Ectodermal cell (in vitro differentiated cells): ENCODE results near the gene KNDC1.

Experiments used
- H3K27ac ChIP-seq: 2 replicates; pipeline ENCODE4 v1.7.0; 2013; ENCODE audit warnings: mild to moderate bottlenecking, low read depth, low read length; ENCODE audit not compliant: insufficient read depth, poor library complexity, severe bottlenecking
- H3K27me3 ChIP-seq: 2 replicates; pipeline ENCODE4 v1.7.0; 2013; ENCODE audit warnings: mild to moderate bottlenecking, low read length; ENCODE audit not compliant: insufficient read depth, control insufficient read depth, poor library complexity, severe bottlenecking
- H3K36me3 ChIP-seq: one replicate; pipeline ENCODE4 v1.7.0; 2013; ENCODE audit warnings: low read length; ENCODE audit not compliant: control insufficient read depth, insufficient read depth
- H3K4me1 ChIP-seq: one replicate; pipeline ENCODE4 v1.7.0; 2013; ENCODE audit warnings: low read length; ENCODE audit not compliant: control insufficient read depth, insufficient read depth
- H3K4me3 ChIP-seq: 2 replicates; pipeline ENCODE4 v1.7.0; 2013; ENCODE audit warnings: low read depth, low read length, control low read depth; ENCODE audit not compliant: insufficient read depth
- H3K9me3 ChIP-seq: 2 replicates; pipeline ENCODE4 v1.7.0; 2013; ENCODE audit warnings: mild to moderate bottlenecking, low read length, moderate library complexity; ENCODE audit not compliant: control insufficient read depth
- WGBS, 2 experiments: methylation state at CpG; one replicate each; pipeline ENCODE4 v1.1.7; 2013; ENCODE audit warnings: missing lambda C conversion rate in 2 of 2; 5-methylcytosine and 5-hydroxymethylcytosine counted together

KNDC1 gene

DNA sequence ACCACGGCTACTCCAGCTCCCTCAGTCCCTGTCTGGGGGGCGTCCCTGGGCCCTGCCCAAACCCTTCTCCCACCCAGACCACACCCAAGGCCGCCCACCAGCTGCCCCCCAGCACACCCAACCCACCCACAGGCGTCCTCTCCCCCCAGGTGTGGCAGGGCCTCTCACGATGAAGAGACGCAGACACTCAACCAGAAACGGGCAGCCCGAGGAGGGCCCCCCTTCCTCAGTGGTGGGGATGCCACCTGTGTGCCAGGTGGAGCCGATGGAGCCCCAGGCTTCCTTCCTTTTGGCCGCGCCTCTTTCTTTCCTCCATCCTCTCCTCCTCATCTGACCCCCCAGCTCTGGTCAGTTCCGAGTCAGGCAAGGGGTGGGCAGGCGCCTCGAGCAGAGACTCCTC is 43.6 kb upstream of the KNDC1 start:
- no peak overlapping the region for H3K27ac ChIP-seq
- no peaks in the 10 kb centered on the region for H3K36me3 ChIP-seq
- WGBS, 2 experiments, result 88% methylated on average over 14 of the region's 14 CpGs
- no peaks in the 10 kb centered on the region for H3K27me3 ChIP-seq
- no peaks in the 10 kb centered on the region for H3K4me1 ChIP-seq
- no peak overlapping the region for H3K4me3 ChIP-seq
- no peaks in the 10 kb centered on the region for H3K9me3 ChIP-seq

DNA sequence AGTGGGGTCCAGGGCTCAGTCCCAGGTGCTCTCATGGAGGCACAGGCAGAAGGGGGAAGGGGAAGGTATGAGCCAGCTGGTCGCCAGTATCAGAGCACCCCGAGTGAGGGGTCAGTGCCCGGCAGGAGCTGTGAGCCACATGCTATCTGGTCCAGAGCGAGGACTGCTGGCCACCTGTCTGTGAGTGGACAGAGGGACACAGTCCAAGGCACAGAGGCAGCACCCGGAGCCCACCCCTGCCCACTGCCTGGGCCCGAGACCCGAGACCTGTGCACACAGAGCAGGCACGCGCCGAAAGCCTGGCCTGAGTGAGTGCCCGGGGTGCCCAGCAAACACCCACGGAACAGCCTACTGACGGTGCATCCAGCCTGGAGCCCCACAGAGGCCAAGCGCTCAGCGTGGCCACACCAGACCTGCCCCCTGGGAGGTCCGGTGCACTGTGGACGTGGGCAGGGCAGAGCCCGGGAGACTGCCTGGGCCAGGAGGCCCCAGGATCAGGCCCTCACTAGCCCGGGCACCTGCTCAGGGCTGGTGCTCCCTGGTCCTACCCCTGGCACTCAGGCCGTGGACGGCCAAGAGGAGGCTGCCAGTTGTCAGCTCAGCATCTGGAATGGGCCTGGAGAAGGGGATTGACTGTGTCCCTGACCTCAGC is 42.9 kb upstream of the KNDC1 start:
- Histone ChIP-seq H3K4me1 (no peaks in the 10 kb centered on the region), H3K27me3 (no peaks in the 10 kb centered on the region), H3K4me3 (no peak overlapping the region), H3K36me3 (no peaks in the 10 kb centered on the region), H3K27ac (no peak overlapping the region), H3K9me3 (no peaks in the 10 kb centered on the region)
- 93% methylated on average over 21 of the region's 21 CpGs for WGBS, 2 experiments

DNA sequence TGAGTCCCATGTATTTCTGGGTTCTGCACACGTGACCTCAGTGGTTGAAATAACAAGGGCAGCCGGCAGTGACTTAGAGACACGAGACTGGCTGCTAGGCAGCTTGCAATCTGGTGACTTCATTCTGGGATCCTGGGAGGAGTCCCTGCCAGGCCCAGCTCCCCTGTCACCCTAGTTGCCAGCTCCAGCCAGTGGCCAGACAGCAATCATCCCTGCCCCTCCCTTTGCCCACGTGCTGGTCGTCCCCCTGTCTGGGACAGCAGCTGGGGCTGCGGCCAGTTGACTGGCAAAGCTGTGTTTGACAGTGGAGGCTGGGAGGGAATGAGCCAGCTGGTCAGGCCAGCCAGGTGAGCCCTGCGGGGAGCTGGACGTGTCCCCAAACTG is 42.3 kb upstream of the KNDC1 start:
- Histone ChIP-seq H3K36me3 (no peaks in the 10 kb centered on the region), H3K9me3 (no peaks in the 10 kb centered on the region), H3K27ac (no peak overlapping the region)

DNA sequence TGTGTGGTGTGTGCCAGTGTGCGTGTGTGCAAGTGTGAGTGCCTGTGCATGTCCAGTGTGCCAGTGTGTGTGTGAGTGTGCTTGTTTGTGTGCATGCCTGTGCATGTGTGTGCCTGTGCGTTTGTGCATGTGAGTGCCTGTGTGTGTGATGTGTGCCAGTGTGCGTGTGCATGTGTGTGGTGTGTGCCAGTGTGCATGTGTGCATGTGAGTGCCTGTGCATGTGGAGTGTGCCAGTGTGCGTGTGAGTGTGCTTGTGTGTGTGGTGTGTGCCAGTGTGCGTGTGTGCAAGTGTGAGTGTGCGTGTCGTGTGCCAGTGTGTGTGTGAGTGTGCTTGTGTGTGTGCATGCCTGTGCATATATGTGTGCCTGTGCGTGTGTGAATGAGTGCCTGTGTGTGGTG is 38.5 kb upstream of the KNDC1 start:
- H3K27me3 ChIP-seq, result peaks cover 8% of the 10 kb centered on the region
- H3K27ac ChIP-seq, result no peak overlapping the region
- 93 to 94% methylated on average over 8 of the region's 8 CpGs for WGBS, 2 experiments
- no peak overlapping the region for H3K4me3 ChIP-seq
- H3K9me3 ChIP-seq, result no peaks in the 10 kb centered on the region
- H3K4me1 ChIP-seq, result no peaks in the 10 kb centered on the region
- no peaks in the 10 kb centered on the region for H3K36me3 ChIP-seq

More for the DNA sequence above, 42.3 kb upstream of the KNDC1 start:
- WGBS, 2 experiments, result 84 to 87% methylated on average over 8 of the region's 8 CpGs
- H3K4me3 ChIP-seq, result no peak overlapping the region
- no peaks in the 10 kb centered on the region for H3K4me1 ChIP-seq
- no peaks in the 10 kb centered on the region for H3K27me3 ChIP-seq

DNA sequence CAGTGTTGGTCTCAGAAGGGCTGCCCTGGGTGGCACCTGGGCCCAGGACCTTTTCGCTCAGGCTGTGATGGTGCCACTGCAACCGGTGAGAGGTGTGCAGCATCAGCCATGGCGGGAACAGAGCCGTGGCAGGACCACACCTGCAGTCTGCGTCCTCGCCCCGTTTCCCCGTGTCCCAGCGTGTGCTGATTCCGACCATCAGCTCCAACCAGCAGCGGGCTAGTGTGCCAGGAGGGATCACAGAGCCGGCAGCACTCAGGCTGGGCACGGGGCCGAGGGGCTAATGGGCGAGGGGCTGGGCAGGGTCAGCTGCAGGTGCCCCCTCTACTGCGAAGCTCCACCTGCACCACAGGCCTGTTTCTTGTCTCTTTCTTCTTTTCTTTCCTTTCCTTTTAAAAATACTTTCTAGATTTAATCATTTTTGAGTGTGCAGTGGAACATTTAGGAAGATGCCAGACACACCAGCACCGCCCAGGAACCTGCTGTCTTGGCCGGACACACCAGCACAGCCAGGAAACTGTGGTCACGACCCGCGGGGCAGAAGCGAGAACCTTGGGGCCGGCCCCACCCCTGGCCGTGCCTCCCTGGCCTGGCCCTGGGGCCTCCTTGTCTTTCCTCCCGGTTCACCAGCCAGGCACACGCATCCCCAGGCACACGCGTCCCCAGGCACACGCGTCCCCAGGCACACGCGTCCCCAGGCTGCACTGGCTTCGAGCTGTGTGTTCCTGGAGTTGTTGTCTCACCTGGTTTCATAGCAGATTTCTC is 37.7 kb upstream of the KNDC1 start:
- H3K4me3 ChIP-seq, result no peak overlapping the region
- WGBS, 2 experiments, result 92% methylated on average over 33 of the region's 33 CpGs

DNA sequence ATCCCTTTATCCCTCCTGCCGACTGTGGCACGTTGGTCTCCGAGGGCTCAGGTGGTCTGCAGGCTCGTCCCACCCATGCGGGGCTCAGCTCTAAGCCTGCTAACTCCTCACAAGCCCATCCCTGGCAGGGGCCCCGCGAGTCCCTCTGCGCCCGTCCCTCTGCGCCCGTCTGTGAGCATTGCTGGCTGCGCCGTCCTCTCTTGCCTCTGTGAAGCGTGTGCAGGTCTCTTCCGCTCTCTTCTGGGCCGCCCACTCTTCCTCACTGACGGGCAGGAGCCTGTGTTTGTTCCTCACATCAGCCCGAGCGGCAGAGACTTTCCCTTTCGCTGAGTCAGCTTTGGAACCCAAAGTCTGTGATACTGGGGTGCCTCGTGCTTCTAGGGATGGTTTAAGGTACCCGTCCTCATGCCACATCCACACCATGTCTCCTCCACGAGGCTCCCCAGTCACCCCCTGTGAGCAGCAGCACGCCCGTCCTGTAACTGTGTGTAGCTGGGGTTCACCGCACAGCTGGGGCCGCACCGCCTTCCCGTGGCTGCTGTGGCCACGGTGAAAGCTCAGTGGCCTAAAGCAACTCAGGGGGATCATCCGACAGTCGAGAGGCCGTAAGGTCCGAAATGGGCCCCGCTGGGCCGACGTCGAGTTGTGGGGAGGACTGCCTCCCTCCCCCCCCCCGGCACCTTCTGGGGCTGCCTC is 36.8 kb upstream of the KNDC1 start:
- H3K9me3 ChIP-seq, result no peaks in the 10 kb centered on the region
- no peak overlapping the region for H3K4me3 ChIP-seq
- H3K27ac ChIP-seq, result no peak overlapping the region
- no peaks in the 10 kb centered on the region for H3K36me3 ChIP-seq
- 92 to 93% methylated on average over 38 to 39 of the region's 39 CpGs for WGBS, 2 experiments
- H3K4me1 ChIP-seq, result no peaks in the 10 kb centered on the region
- H3K27me3 ChIP-seq, result peaks cover 8% of the 10 kb centered on the region

More for the DNA sequence above, 37.7 kb upstream of the KNDC1 start:
- H3K36me3 ChIP-seq, result no peaks in the 10 kb centered on the region
- H3K4me1 ChIP-seq, result no peaks in the 10 kb centered on the region
- no peaks in the 10 kb centered on the region for H3K9me3 ChIP-seq
- peaks cover 8% of the 10 kb centered on the region for H3K27me3 ChIP-seq
- H3K27ac ChIP-seq, result no peak overlapping the region

DNA sequence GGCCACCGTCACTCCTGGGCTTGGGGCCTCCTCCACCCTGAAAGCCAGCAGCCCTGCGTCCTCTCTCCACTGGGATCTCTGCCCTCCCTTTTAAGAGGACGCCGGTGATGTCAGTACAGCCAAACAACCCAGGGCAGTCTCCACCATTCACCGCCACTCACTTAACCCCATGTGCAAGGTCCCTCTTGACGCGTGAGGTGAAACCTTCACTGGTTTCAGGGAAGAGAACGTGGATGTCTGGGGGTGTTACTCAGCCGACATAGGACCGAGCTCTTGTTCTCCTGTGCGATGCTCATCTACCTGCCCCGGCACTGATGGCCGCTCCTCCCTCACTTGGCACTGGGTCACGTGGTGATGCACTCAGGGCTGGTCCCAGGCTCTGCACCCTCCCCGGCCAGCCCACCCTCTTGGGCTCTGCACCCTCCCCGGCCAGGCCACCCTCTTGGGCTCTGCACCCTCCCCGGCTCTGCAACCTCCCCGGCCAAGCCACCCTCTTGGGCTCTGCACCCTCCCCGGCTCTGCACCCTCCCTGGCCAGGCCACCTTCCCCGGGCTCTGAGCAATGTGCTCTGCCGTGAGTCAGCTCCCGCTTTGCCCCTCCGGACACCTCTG is 36.2 kb upstream of the KNDC1 start:
- H3K27me3 ChIP-seq, result peaks cover 8% of the 10 kb centered on the region
- no peaks in the 10 kb centered on the region for H3K36me3 ChIP-seq
- no peak overlapping the region for H3K4me3 ChIP-seq
- no peaks in the 10 kb centered on the region for H3K4me1 ChIP-seq
- no peaks in the 10 kb centered on the region for H3K9me3 ChIP-seq
- no peak overlapping the region for H3K27ac ChIP-seq
- WGBS, 2 experiments, result 92% methylated on average over 23 of the region's 23 CpGs

DNA sequence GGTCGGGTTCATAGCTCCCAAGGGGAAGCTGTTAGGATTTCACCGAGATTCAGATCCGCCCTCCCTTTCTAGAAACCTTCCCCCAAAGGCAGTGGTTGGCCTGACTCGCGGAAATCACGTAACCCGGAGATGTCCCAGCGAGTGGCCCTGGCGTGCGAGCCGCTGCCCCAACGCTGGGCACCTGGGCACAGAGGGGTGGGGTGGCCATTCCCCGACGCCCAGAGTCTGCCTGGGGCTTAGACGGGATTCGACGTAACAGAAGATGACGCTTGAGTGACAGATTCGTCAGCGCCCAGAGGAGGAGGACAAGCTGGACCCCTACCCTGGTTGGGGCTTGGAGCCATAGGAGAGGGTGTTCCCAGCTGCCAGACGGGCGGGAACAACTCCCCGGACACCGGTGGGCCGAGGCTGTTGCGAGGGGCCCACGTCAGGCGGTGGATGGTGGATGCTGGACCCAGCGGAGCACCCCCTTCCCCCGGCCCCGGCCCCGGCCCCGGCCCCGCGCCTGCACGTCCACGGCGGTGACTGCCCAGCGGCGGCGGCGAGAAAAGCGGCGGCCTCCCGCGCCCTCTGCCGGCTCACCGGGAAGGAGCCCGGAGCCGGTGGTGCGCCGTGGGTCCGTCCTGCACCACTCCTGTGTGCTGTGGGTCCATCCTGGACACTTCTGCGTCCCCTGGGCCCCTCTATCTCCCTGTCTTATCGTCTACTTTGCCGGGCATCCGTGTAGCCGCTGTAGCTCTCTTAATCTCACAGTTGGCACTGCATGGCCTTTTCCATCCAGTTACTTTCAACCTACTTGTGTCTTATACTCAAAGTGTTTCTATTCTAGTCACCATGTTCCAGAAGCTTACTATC is 35.4 kb upstream of the KNDC1 start:
- no peak overlapping the region for H3K27ac ChIP-seq
- H3K27me3 ChIP-seq, result peaks cover 8% of the 10 kb centered on the region
- no peak overlapping the region for H3K4me3 ChIP-seq
- H3K9me3 ChIP-seq, result no peaks in the 10 kb centered on the region
- H3K36me3 ChIP-seq, result no peaks in the 10 kb centered on the region
- no peaks in the 10 kb centered on the region for H3K4me1 ChIP-seq
- 32 to 34% methylated on average over 58 of the region's 58 CpGs for WGBS, 2 experiments

DNA sequence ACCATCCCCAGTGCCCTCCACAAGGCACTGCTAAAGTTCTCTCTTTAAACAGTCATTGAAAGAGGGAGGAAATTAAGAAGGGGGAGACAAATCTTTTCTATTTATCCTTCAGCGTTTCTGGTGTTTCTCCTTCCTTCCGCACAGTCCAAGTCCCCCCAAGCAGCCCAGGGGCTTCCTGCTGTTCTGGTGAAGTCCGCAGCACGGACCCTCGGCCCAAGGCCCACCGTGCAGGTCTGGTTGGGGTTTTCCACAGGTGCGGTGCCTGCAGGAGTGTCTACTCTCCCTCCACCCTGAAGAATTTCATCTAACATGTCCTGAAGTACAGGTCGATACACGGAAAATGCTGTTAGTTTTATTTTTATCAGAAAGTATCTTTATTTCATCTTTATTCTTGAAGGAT is 34.1 kb upstream of the KNDC1 start:
- Histone ChIP-seq H3K4me3 (no peak overlapping the region), H3K9me3 (no peaks in the 10 kb centered on the region), H3K36me3 (no peaks in the 10 kb centered on the region), H3K27me3 (peaks cover 8% of the 10 kb centered on the region), H3K4me1 (no peaks in the 10 kb centered on the region), H3K27ac (no peak overlapping the region)
- WGBS, 2 experiments, result 94 to 96% methylated on average over 7 to 9 of the region's 9 CpGs
